HL-60 (cell line): ENCODE results near the gene TRIM31.

Source experiments
- DNase-seq, 2 experiments: peaks; one replicate each; pipeline ENCODE4 v3.0.0-alpha.2; 2010 to 2020; ENCODE audit warnings: low read depth in 1 of 2, low spot score in 1 of 2
- H3K27ac ChIP-seq: fragments of 250-450 bp; sonication (Bioruptor Pico); replicated peaks from 2 replicates; pipeline ENCODE4 v1.5.1; 2020; ENCODE audit warnings: mild to moderate bottlenecking, moderate library complexity
- H3K27me3 ChIP-seq: fragments of 250-450 bp; sonication (Bioruptor Pico); 2 replicates; pipeline ENCODE4 v1.5.1; 2021; ENCODE audit warnings: mild to moderate bottlenecking, moderate library complexity; ENCODE audit not compliant: insufficient read depth, poor library complexity, severe bottlenecking
- H3K4me3 ChIP-seq: replicated peaks from 2 replicates; pipeline ENCODE4 v1.5.1; 2011; ENCODE audit warnings: mild to moderate bottlenecking, control low read depth, low read length; ENCODE audit not compliant: insufficient read depth
- GABPA ChIP-seq: IDR thresholded peaks from 2 replicates; pipeline ENCODE4 v1.6.1; 2012; ENCODE audit warnings: low read depth
- POLR2AphosphoS5 ChIP-seq: IDR thresholded peaks from 2 replicates; pipeline ENCODE4 v1.6.1; 2012; ENCODE audit warnings: low read depth
- REST ChIP-seq: IDR thresholded peaks from 2 replicates; pipeline ENCODE4 v1.6.1; 2012; ENCODE audit warnings: low read depth; ENCODE audit not compliant: insufficient replicate concordance
- SPI1 ChIP-seq: IDR thresholded peaks from 2 replicates; pipeline ENCODE4 v1.6.1; 2012; ENCODE audit warnings: low read depth, mild to moderate bottlenecking, borderline replicate concordance
- long read RNA-seq: library from polyadenylated mRNA; unstranded; transcript quantifications from one replicate; pipeline ENCODE4 v2.0.0, GENCODE V29; 2020
- TF ChIP-seq, protein P1 (sequence below): IDR thresholded peaks from one replicate; pipeline ENCODE4 v1.5.1; 2011; ENCODE audit warnings: low read length, control low read depth, inconsistent platforms; ENCODE audit not compliant: insufficient read depth

TRIM31 gene, protein sequence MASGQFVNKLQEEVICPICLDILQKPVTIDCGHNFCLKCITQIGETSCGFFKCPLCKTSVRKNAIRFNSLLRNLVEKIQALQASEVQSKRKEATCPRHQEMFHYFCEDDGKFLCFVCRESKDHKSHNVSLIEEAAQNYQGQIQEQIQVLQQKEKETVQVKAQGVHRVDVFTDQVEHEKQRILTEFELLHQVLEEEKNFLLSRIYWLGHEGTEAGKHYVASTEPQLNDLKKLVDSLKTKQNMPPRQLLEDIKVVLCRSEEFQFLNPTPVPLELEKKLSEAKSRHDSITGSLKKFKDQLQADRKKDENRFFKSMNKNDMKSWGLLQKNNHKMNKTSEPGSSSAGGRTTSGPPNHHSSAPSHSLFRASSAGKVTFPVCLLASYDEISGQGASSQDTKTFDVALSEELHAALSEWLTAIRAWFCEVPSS
- long read RNA-seq, result 0 reads

DNA sequence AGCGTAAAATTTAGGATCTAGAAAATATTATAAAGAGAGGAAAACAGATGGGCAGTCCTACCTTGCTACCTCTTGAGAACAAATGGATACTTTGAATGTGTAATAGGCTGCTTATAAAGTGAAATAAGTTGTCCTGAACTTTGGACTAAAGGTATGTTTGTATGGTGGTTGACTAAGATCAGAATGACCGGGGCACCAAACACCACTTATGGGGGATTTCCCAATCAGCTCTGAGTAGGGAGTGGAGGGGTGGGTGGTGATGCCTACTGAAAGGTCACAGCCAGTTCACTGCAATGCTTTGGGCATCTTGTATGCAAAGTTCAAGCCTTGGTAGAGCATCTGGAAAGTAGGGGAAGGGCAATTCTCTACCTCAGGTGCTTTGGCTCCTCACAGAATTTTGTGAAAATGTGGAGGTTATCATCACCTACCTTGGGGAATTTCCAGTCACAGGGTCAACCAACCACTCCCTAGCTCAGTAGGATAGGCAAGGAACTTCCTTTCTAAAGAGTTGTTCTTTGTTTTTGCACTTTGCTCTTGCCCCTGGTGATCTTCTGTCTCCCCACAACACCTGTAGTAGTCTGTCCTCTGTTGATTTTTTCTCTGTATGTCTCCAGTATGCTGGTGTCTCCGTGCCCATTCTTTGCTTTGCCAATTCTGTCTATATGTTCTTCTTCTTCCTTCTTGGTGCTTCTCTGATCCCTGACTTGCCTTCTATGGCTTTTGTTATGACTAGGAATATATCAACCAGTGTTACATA lies at the start of gene TRIM31:
TSS of gene TRIM31 (minus strand) at position 88 of the 757 bp plus-strand sequence. CDS start 285 bp downstream, outside the sequence.
- H3K27me3 ChIP-seq, result peaks cover 19% of the 10 kb centered on the region
- no peak within 1 kb of the TSS for H3K4me3 ChIP-seq
- TF ChIP-seq POLR2AphosphoS5 (no peak), GABPA (no peak), REST (no peak), SPI1 (no peak)
- TF ChIP-seq, protein P1, sequence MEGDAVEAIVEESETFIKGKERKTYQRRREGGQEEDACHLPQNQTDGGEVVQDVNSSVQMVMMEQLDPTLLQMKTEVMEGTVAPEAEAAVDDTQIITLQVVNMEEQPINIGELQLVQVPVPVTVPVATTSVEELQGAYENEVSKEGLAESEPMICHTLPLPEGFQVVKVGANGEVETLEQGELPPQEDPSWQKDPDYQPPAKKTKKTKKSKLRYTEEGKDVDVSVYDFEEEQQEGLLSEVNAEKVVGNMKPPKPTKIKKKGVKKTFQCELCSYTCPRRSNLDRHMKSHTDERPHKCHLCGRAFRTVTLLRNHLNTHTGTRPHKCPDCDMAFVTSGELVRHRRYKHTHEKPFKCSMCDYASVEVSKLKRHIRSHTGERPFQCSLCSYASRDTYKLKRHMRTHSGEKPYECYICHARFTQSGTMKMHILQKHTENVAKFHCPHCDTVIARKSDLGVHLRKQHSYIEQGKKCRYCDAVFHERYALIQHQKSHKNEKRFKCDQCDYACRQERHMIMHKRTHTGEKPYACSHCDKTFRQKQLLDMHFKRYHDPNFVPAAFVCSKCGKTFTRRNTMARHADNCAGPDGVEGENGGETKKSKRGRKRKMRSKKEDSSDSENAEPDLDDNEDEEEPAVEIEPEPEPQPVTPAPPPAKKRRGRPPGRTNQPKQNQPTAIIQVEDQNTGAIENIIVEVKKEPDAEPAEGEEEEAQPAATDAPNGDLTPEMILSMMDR, result no peak
- H3K27ac ChIP-seq, result no peak within 1 kb of the TSS
- no peak for DNase-seq

GRCh38 chr6:30162265-30163089 lies 49.6 kb upstream of the TRIM31 start:
- Histone ChIP-seq H3K4me3 (no peak overlapping the region), H3K27me3 (peaks cover 3% of the 10 kb centered on the region), H3K27ac (no peak overlapping the region)
- TF ChIP-seq, protein P1, result no peak
- no peak for TF ChIP-seq GABPA
- no peak for TF ChIP-seq REST
- no peak for TF ChIP-seq SPI1
- no peak for TF ChIP-seq POLR2AphosphoS5
- no peak for DNase-seq

DNA sequence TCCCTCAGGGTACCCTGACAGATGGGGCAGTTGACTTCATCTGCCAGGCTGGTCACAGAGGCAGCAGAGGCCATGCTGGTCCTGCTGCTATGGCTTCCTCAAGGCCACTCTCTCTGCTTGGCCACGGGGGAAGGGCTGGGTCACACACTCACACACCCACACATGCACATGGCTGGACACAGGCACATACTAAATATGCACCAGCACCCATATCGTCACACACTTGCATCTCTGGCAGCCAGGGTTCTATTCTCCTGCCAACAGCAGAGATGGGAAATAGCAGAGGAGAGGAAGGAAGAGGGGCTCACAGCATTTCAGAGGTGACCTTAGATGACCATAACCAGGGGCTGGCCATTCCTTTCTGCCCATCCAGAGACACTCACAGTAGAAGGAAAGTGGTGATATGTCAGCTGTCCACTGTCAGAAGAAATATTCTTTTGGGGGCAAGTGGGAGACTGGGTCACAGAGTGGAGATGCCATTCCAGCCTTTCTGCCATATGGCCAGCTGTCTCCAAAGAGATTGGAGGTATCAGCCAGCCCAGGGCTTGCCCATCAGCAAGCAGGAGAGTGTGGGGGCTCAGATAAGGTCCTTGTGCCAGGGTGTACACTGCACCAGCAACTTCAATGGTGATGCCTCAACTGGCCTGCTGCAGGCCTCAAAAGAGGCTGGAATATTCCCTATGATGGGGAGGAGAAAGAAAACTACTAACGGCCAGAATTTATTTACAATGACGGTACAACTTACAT lies 48.1 kb upstream of the TRIM31 start, which contains the start of gene TRIM10:
TSS of gene TRIM10 (minus strand) at position 427 of the 747 bp plus-strand sequence. CDS start at position 74, 353 bp downstream.
- Histone ChIP-seq H3K4me3 (no peak within 1 kb of the TSS), H3K27me3 (no peaks in the 10 kb centered on the region), H3K27ac (no peak within 1 kb of the TSS)
- no peak for DNase-seq
- TF ChIP-seq SPI1 (no peak), GABPA (no peak), POLR2AphosphoS5 (no peak), REST (no peak)
- TF ChIP-seq, protein P1, result no peak
